HCT116 (cell line): Measurements from ENCODE around the gene SPRED3. TPM values are rescaled to one million over a fixed set of nuclear protein-coding genes. Genes with fewer than 3 reads are reported as not detected.

ENCODE experiments used
- ATAC-seq: fragments of 200-7000 bp; cut with Tn5 transposase; 2 replicates; pipeline ENCODE4 v1.9.1; 2020; ENCODE audit warnings: mild to moderate bottlenecking, moderate library complexity
- BruUV-seq: library from RNA; stranded (reverse); fragments of 400-500 nt; replicated peaks from 2 replicates; lab custom pipeline; 2021; lab: Mats Ljungman, UMichigan
- CTCF ChIA-PET: fragments of 300-600 bp; sonication (Branson Sonifier 250); formaldehyde crosslinking; loops from one replicate; lab custom pipeline; 2021; ENCODE audit warnings: antibody characterized with exemption; lab: Charles Lee
- POLR2A ChIA-PET: fragments of 300-600, 350-600 bp; sonication (Branson Sonifier 250); formaldehyde crosslinking; loops from one replicate; lab custom pipeline; 2021; ENCODE audit warnings: antibody characterized with exemption; lab: Charles Lee
- RAD21 ChIA-PET, 2 experiments: fragments of 300-600 bp; sonication (Branson Sonifier 250); formaldehyde crosslinking; loops; one replicate each; lab custom pipeline; 2023; ENCODE audit warnings: low total read pairs in 2 of 2; ENCODE audit not compliant: uncharacterized antibody in 2 of 2, unreplicated experiment in 2 of 2, low non-redundant PET in 1 of 2; lab: Charles Lee
- DNase-seq: peaks from one replicate; pipeline ENCODE4 v3.0.0-alpha.2; 2010; ENCODE audit warnings: low read depth, low spot score
- H2AFZ ChIP-seq: fragments of 200-600 bp; shearing (Covaris generic), sonication (generic); 2 replicates; pipeline ENCODE4 v1.6.1; 2017; ENCODE audit warnings: low read depth, mixed run types, mixed read lengths, antibody characterized with exemption, low read length; ENCODE audit not compliant: poor library complexity, severe bottlenecking
- H3K27ac ChIP-seq: 2 replicates; pipeline ENCODE4 v1.5.1; 2012; ENCODE audit warnings: low read depth, low read length
- H3K27me3 ChIP-seq: fragments of 200-600 bp; sonication (generic); 2 replicates; pipeline ENCODE4 v1.6.1; 2016; ENCODE audit warnings: mixed run types, low read length, mixed read lengths; ENCODE audit not compliant: insufficient read depth
- H3K36me3 ChIP-seq, 2 experiments: fragments of 200-500 bp in 1 of 2; fragments of 200-600 bp in 1 of 2; sonication (Bioruptor generic) in 1 of 2; sonication (generic) in 1 of 2; 2 replicates each; pipeline versions ENCODE4 v1.5.1 to v1.6.1; 2014 to 2016; ENCODE audit warnings: low read length in 2 of 2, inconsistent platforms in 1 of 2, mixed read lengths in 1 of 2, mixed run types in 1 of 2; ENCODE audit not compliant: insufficient read depth in 2 of 2, control insufficient read depth in 1 of 2
- H3K4me1 ChIP-seq, 2 experiments: fragments of 200-600 bp in 1 of 2; sonication (generic) in 1 of 2; 2 replicates each; pipeline versions ENCODE4 v1.5.1 to v1.6.1; 2012 to 2017; ENCODE audit warnings: low read length in 2 of 2, inconsistent platforms in 1 of 2, mild to moderate bottlenecking in 1 of 2, mixed read lengths in 1 of 2, mixed run types in 1 of 2, moderate library complexity in 1 of 2; ENCODE audit not compliant: insufficient read depth in 2 of 2, control insufficient read depth in 1 of 2
- H3K4me2 ChIP-seq: fragments of 200-600 bp; sonication (generic); 2 replicates; pipeline ENCODE4 v1.6.1; 2017; ENCODE audit warnings: mixed run types, low read length, mixed read lengths
- H3K4me3 ChIP-seq, 2 experiments: fragments of 200-600 bp in 1 of 2; sonication (generic) in 1 of 2; replicated peaks in 1 of 2; 2 replicates each; pipeline ENCODE4 v1.5.1; 2011 to 2016; ENCODE audit warnings: low read length in 2 of 2, control low read depth in 1 of 2, low read depth in 1 of 2, mild to moderate bottlenecking in 1 of 2, mixed read lengths in 1 of 2, mixed run types in 1 of 2
- H3K79me2 ChIP-seq: fragments of 200-600 bp; sonication (generic); 2 replicates; pipeline ENCODE4 v1.6.1; 2017; ENCODE audit warnings: mild to moderate bottlenecking, mixed run types, low read length, moderate library complexity, mixed read lengths; ENCODE audit not compliant: insufficient read depth
- H3K9ac ChIP-seq: fragments of 200-600 bp; sonication (generic); 2 replicates; pipeline ENCODE4 v1.6.1; 2016; ENCODE audit warnings: low read length, mixed read lengths
- H3K9me2 ChIP-seq: fragments of 200-600 bp; sonication (generic), shearing (Covaris generic); 2 replicates; pipeline ENCODE4 v1.6.1; 2017; ENCODE audit warnings: mixed run types, mild to moderate bottlenecking, moderate library complexity; ENCODE audit not compliant: insufficient read depth
- H3K9me3 ChIP-seq, 2 experiments: fragments of 200-500 bp in 1 of 2; fragments of 200-600 bp in 1 of 2; sonication (Bioruptor generic) in 1 of 2; sonication (generic) in 1 of 2; 2 replicates each; pipeline ENCODE4 v1.6.1; 2014 to 2017; ENCODE audit warnings: low read length in 2 of 2, mixed read lengths in 2 of 2, inconsistent platforms in 1 of 2, low read depth in 1 of 2, mild to moderate bottlenecking in 1 of 2, mixed run types in 1 of 2, moderate library complexity in 1 of 2; ENCODE audit not compliant: control insufficient read depth in 1 of 2, insufficient read depth in 1 of 2
- H4K20me1 ChIP-seq: fragments of 200-600 bp; sonication (generic), shearing (Covaris generic); 2 replicates; pipeline ENCODE4 v1.6.1; 2017; ENCODE audit warnings: mixed run types, mild to moderate bottlenecking, moderate library complexity; ENCODE audit not compliant: insufficient read depth
- CBX3 ChIP-seq: IDR thresholded peaks from 2 replicates; pipeline ENCODE4 v1.6.1; 2012; ENCODE audit warnings: low read depth
- EZH2 ChIP-seq: fragments of 200-600 bp; sonication (generic); IDR thresholded peaks from 2 replicates; pipeline ENCODE4 v1.6.1; 2017; ENCODE audit warnings: antibody characterized with exemption, mixed run types
- POLR2A ChIP-seq: IDR thresholded peaks from 2 replicates; pipeline ENCODE4 v1.7.0; 2011; ENCODE audit warnings: borderline replicate concordance; ENCODE audit not compliant: insufficient read depth, insufficient read length; ENCODE audit errors: extremely low read depth
- RAD21 ChIP-seq: IDR thresholded peaks from 2 replicates; pipeline ENCODE4 v1.6.1; 2012; ENCODE audit warnings: low read depth, mild to moderate bottlenecking
- SIN3A ChIP-seq: IDR thresholded peaks from 2 replicates; pipeline ENCODE4 v1.6.1; 2012; ENCODE audit warnings: low read depth
- ZNF274 ChIP-seq: fragments of 200-500 bp; sonication (Bioruptor generic); IDR thresholded peaks from 2 replicates; pipeline ENCODE4 v1.6.1; 2014; ENCODE audit warnings: mild to moderate bottlenecking, low read depth, low read length, inconsistent platforms
- intact Hi-C: fragments of 100-400 bp; cut with micrococcal nuclease; formaldehyde crosslinking; loops from 2 replicates; pipeline ENCODE4 v1.10.0; 2022
- total RNA-seq: library from RNA; stranded (reverse); gene quantifications from one replicate; pipeline ENCODE4 v1.2.1, GENCODE V29; 2021; ENCODE audit not compliant: unreplicated experiment
- TF ChIP-seq, protein P1 (sequence below): IDR thresholded peaks from 2 replicates; pipeline ENCODE4 v1.6.1; 2012; ENCODE audit warnings: low read depth
- TF ChIP-seq, protein P2 (sequence below), 3 experiments: fragments of 200-600 bp in 1 of 3; sonication (generic) in 1 of 3; IDR thresholded peaks in 2 of 3; conservative IDR thresholded peaks in 1 of 3; 2 replicates each; pipeline ENCODE4 v1.5.1; 2012 to 2017; ENCODE audit warnings: low read depth in 2 of 3, low read length in 2 of 3, antibody characterized with exemption in 1 of 3, borderline replicate concordance in 1 of 3, control low read depth in 1 of 3, mild to moderate bottlenecking in 1 of 3, mixed read lengths in 1 of 3, mixed run types in 1 of 3, moderate library complexity in 1 of 3; ENCODE audit not compliant: insufficient read depth in 1 of 3

The SPRED3 gene
- total RNA-seq, 1 experiment from 2014 or later, result 3.4 TPM

GRCh38 chr19:38378866-38379265 lies 9.6 kb upstream of the SPRED3 start (continued):
- TF ChIP-seq, protein P1, sequence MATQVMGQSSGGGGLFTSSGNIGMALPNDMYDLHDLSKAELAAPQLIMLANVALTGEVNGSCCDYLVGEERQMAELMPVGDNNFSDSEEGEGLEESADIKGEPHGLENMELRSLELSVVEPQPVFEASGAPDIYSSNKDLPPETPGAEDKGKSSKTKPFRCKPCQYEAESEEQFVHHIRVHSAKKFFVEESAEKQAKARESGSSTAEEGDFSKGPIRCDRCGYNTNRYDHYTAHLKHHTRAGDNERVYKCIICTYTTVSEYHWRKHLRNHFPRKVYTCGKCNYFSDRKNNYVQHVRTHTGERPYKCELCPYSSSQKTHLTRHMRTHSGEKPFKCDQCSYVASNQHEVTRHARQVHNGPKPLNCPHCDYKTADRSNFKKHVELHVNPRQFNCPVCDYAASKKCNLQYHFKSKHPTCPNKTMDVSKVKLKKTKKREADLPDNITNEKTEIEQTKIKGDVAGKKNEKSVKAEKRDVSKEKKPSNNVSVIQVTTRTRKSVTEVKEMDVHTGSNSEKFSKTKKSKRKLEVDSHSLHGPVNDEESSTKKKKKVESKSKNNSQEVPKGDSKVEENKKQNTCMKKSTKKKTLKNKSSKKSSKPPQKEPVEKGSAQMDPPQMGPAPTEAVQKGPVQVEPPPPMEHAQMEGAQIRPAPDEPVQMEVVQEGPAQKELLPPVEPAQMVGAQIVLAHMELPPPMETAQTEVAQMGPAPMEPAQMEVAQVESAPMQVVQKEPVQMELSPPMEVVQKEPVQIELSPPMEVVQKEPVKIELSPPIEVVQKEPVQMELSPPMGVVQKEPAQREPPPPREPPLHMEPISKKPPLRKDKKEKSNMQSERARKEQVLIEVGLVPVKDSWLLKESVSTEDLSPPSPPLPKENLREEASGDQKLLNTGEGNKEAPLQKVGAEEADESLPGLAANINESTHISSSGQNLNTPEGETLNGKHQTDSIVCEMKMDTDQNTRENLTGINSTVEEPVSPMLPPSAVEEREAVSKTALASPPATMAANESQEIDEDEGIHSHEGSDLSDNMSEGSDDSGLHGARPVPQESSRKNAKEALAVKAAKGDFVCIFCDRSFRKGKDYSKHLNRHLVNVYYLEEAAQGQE, result no peak
- no peak for TF ChIP-seq CBX3
- no peak for TF ChIP-seq RAD21

GRCh38 chr19:38381138-38381537 lies 7.4 kb upstream of the SPRED3 start:
- Histone ChIP-seq H4K20me1 (no peaks in the 10 kb centered on the region), H3K27me3 (no peaks in the 10 kb centered on the region), H3K79me2 (peaks cover 46% of the 10 kb centered on the region), H3K4me2 (no peak overlapping the region), H3K9me2 (no peaks in the 10 kb centered on the region), H3K4me3 (no peak overlapping the region), H3K27ac (no peak overlapping the region), H3K9me3 (no peaks in the 10 kb centered on the region), H3K4me1 (peaks cover 1 to 9% of the 10 kb centered on the region in 2 experiments; a peak in 2 of 4 replicates), H3K9ac (no peak overlapping the region), H2AFZ (no peak overlapping the region), H3K36me3 (peaks cover 47 to 50% of the 10 kb centered on the region in 2 experiments)
- intact Hi-C loops, result no loop called here
- BruUV-seq, result no TSS peak
- POLR2A ChIA-PET, result interaction anchor here (0.7 kb wide), 1 partner anchor 710 kb away, joined by 3 read pairs; no protein-coding TSS in a partner anchor
- TF ChIP-seq, protein P1, result no peak
- TF ChIP-seq SIN3A, result no peak
- TF ChIP-seq ZNF274, result no peak
- no peak for TF ChIP-seq POLR2A
- no peak for TF ChIP-seq RAD21
- TF ChIP-seq, protein P2, sequence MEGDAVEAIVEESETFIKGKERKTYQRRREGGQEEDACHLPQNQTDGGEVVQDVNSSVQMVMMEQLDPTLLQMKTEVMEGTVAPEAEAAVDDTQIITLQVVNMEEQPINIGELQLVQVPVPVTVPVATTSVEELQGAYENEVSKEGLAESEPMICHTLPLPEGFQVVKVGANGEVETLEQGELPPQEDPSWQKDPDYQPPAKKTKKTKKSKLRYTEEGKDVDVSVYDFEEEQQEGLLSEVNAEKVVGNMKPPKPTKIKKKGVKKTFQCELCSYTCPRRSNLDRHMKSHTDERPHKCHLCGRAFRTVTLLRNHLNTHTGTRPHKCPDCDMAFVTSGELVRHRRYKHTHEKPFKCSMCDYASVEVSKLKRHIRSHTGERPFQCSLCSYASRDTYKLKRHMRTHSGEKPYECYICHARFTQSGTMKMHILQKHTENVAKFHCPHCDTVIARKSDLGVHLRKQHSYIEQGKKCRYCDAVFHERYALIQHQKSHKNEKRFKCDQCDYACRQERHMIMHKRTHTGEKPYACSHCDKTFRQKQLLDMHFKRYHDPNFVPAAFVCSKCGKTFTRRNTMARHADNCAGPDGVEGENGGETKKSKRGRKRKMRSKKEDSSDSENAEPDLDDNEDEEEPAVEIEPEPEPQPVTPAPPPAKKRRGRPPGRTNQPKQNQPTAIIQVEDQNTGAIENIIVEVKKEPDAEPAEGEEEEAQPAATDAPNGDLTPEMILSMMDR (IDR thresholded peaks at IDR 0.05 in 2 of 3, conservative IDR thresholded peaks at IDR 0.05 in 1 of 3; ENCODE audit: borderline replicate concordance in 1 of 3, insufficient read depth in 1 of 3, low read depth in 2 of 3, low read length in 2 of 3), result no peak
- no peak for TF ChIP-seq EZH2
- DNase-seq, result no peak
- CTCF ChIA-PET, result no interaction called here
- RAD21 ChIA-PET, result no interaction called here
- no peak for ATAC-seq
